Measurements from ENCODE around the gene SEZ6L. TPM values are rescaled to one million over a fixed set of nuclear protein-coding genes. Genes with fewer than 3 reads are reported as not detected.

The SEZ6L gene
- total RNA-seq, 4 donors from 2014 or later: under 0.01 to 0.63 (median 0.22) TPM

- peaks cover 0 to 5% of the 10 kb centered on the region in 2 donors for H3K27me3 ChIP-seq
- H3K27ac ChIP-seq: no peak overlapping the region
- WGBS, 2 donors: 73 to 76% methylated on average over 9 of the region's 9 CpGs
- no peaks in the 10 kb centered on the region for H3K4me1 ChIP-seq
- no peak overlapping the region for H3K4me3 ChIP-seq
- TF ChIP-seq POLR2A (IDR thresholded peaks at IDR 0.05) (no peak), CTCF (IDR thresholded peaks at IDR 0.05) (no peak), EP300 (IDR thresholded peaks at IDR 0.05) (no peak)
- no peaks in the 10 kb centered on the region for H3K36me3 ChIP-seq
- H3K9me3 ChIP-seq: no peaks in the 10 kb centered on the region
- no peak for DNase-seq (ENCODE audit: low spot score in 2 of 2)
These were observed 165.0 kb downstream of the SEZ6L start for GRCh38 chr22:26334232-26334631.

- 83 to 85% methylated on average over 4 of the region's 4 CpGs for WGBS, 2 donors
- no peaks in the 10 kb centered on the region for H3K9me3 ChIP-seq
- H3K36me3 ChIP-seq: no peaks in the 10 kb centered on the region
- TF ChIP-seq EP300 (IDR thresholded peaks at IDR 0.05): no peak
- TF ChIP-seq CTCF (IDR thresholded peaks at IDR 0.05): no peak
- no peak for TF ChIP-seq POLR2A (IDR thresholded peaks at IDR 0.05)
- H3K27ac ChIP-seq: no peak overlapping the region
- H3K27me3 ChIP-seq: peaks cover 0 to 5% of the 10 kb centered on the region in 2 donors
- no peak for DNase-seq (ENCODE audit: low spot score in 2 of 2)
- H3K4me1 ChIP-seq: no peaks in the 10 kb centered on the region
- no peak overlapping the region for H3K4me3 ChIP-seq
These were observed 167.5 kb downstream of the SEZ6L start for GRCh38 chr22:26336773-26337172.

GRCh38 chr22:26339755-26340154, 170.5 kb downstream of the SEZ6L start:
- WGBS, 2 donors: 75 to 76% methylated on average over 6 of the region's 6 CpGs
- Histone ChIP-seq H3K4me1 (no peaks in the 10 kb centered on the region), H3K36me3 (no peaks in the 10 kb centered on the region), H3K27me3 (no peaks in the 10 kb centered on the region), H3K27ac (no peak overlapping the region), H3K4me3 (no peak overlapping the region), H3K9me3 (no peaks in the 10 kb centered on the region)
- no peak for TF ChIP-seq CTCF (IDR thresholded peaks at IDR 0.05)
- no peak for TF ChIP-seq POLR2A (IDR thresholded peaks at IDR 0.05)
- TF ChIP-seq EP300 (IDR thresholded peaks at IDR 0.05): no peak
- no peak for DNase-seq (ENCODE audit: low spot score in 2 of 2)

GRCh38 chr22:26342745-26343410, 173.6 kb downstream of the SEZ6L start:
- WGBS, 2 donors: 48 to 52% methylated on average over 6 of the region's 6 CpGs
- Histone ChIP-seq H3K4me1 (no peaks in the 10 kb centered on the region), H3K27me3 (no peaks in the 10 kb centered on the region), H3K4me3 (no peak overlapping the region), H3K27ac (no peak overlapping the region), H3K36me3 (no peaks in the 10 kb centered on the region), H3K9me3 (peaks cover 0 to 9% (median 0%) of the 10 kb centered on the region in 4 donors)
- TF ChIP-seq EP300 (IDR thresholded peaks at IDR 0.05) (no peak), CTCF (IDR thresholded peaks at IDR 0.05) (no peak), POLR2A (IDR thresholded peaks at IDR 0.05) (no peak)
- DNase-seq (ENCODE audit: low spot score in 2 of 2): no peak

GRCh38 chr22:26345496-26345895, 176.2 kb downstream of the SEZ6L start:
- H3K36me3 ChIP-seq: no peaks in the 10 kb centered on the region
- H3K27me3 ChIP-seq: no peaks in the 10 kb centered on the region
- peaks cover 0 to 11% (median 0%) of the 10 kb centered on the region in 4 donors for H3K9me3 ChIP-seq
- H3K4me1 ChIP-seq: no peaks in the 10 kb centered on the region
- TF ChIP-seq CTCF (IDR thresholded peaks at IDR 0.05): no peak
- no peak for DNase-seq (ENCODE audit: low spot score in 2 of 2)
- WGBS, 2 donors: 72 to 75% methylated on average over 3 of the region's 3 CpGs
- no peak overlapping the region for H3K27ac ChIP-seq
- no peak overlapping the region for H3K4me3 ChIP-seq
